Stimulated activated CD8-positive, alpha-beta memory T cell treated with anti-CD3 and anti-CD28 coated beads, Interleukin-15, amount 100 ng/mL, for 24 hours (primary cell): ENCODE data around the gene MYO9A.

Source experiments
- DNase-seq: peaks from one replicate; pipeline ENCODE4 v3.0.0-alpha.2; 2020; ENCODE audit warnings: low read depth

MYO9A gene

GRCh38 chr15:71808311-71809020 lies 309.5 kb downstream of the MYO9A start:
- DNase-seq, result no peak

- DNase-seq, result no peak
Observed at GRCh38 chr15:71807691-71808091, 310.3 kb downstream of the MYO9A start.

GRCh38 chr15:71807125-71807629 lies 310.8 kb downstream of the MYO9A start:
- no peak for DNase-seq

GRCh38 chr15:71806452-71806931 lies 311.5 kb downstream of the MYO9A start:
- DNase-seq, result no peak

GRCh38 chr15:71804695-71805470 lies 313.1 kb downstream of the MYO9A start:
- DNase-seq, result no peak

GRCh38 chr15:71804226-71804625 lies 313.7 kb downstream of the MYO9A start:
- DNase-seq, result no peak

- no peak for DNase-seq
Observed at GRCh38 chr15:71802770-71803169, 315.2 kb downstream of the MYO9A start.

GRCh38 chr15:71801935-71802655 lies 315.9 kb downstream of the MYO9A start:
- DNase-seq, result no peak

GRCh38 chr15:71800835-71801745 lies 316.9 kb downstream of the MYO9A start:
- no peak for DNase-seq

- no peak for DNase-seq
Observed at GRCh38 chr15:71800190-71800589, 317.8 kb downstream of the MYO9A start.

GRCh38 chr15:71798641-71799040 lies 319.3 kb downstream of the MYO9A start:
- no peak for DNase-seq

GRCh38 chr15:71792521-71792920 lies 325.4 kb downstream of the MYO9A start:
- no peak for DNase-seq

GRCh38 chr15:71791975-71792374 lies 326.0 kb downstream of the MYO9A start:
- DNase-seq, result no peak

- no peak for DNase-seq
Observed at GRCh38 chr15:71790081-71790480, 327.9 kb downstream of the MYO9A start.

GRCh38 chr15:71789616-71790015 lies 328.3 kb downstream of the MYO9A start:
- DNase-seq, result no peak

GRCh38 chr15:71788646-71789579 lies 329.0 kb downstream of the MYO9A start:
- DNase-seq, result no peak

GRCh38 chr15:71786673-71787072 lies 331.3 kb downstream of the MYO9A start:
- no peak for DNase-seq

- no peak for DNase-seq
Observed at GRCh38 chr15:71785996-71786395, 332.0 kb downstream of the MYO9A start.

- no peak for DNase-seq
Observed at GRCh38 chr15:71784719-71785118, 333.2 kb downstream of the MYO9A start.

- DNase-seq, result no peak
Observed at GRCh38 chr15:71782422-71783165, 335.4 kb downstream of the MYO9A start.
